HEK293T (cell line): ENCODE results near the gene CHAC1.

Source experiments
- ELF4 ChIP-seq: fragments of 450-650 bp; IDR thresholded peaks from 2 replicates; pipeline ENCODE4 v1.6.1; 2017; ENCODE audit warnings: antibody characterized with exemption
- NFRKB ChIP-seq: fragments of 450-650 bp; IDR thresholded peaks from 2 replicates; pipeline ENCODE4 v1.6.1; 2016; ENCODE audit warnings: mild to moderate bottlenecking, moderate library complexity
- SP1 ChIP-seq: fragments of 450-650 bp; IDR thresholded peaks from 2 replicates; pipeline ENCODE4 v1.6.1; 2017

GRCh38 chr15:40963201-40963600 lies 9.9 kb downstream of the CHAC1 start:
- TF ChIP-seq SP1 (no peak), ELF4 (no peak), NFRKB (no peak)
